Measurements from ENCODE around the gene TPST1.

GRCh38 chr7:66207540-66207939 is 2.4 kb downstream of the TPST1 start:
- TF ChIP-seq GABPA (IDR thresholded peaks at IDR 0.05; ENCODE audit: low read depth): no peak
- no peak for TF ChIP-seq CTCF (IDR thresholded peaks at IDR 0.05)
- TF ChIP-seq EP300 (IDR thresholded peaks at IDR 0.05; ENCODE audit: borderline replicate concordance in 1 of 2, low read depth in 1 of 2, low read length in 1 of 2): no peak
- TF ChIP-seq, protein P1, sequence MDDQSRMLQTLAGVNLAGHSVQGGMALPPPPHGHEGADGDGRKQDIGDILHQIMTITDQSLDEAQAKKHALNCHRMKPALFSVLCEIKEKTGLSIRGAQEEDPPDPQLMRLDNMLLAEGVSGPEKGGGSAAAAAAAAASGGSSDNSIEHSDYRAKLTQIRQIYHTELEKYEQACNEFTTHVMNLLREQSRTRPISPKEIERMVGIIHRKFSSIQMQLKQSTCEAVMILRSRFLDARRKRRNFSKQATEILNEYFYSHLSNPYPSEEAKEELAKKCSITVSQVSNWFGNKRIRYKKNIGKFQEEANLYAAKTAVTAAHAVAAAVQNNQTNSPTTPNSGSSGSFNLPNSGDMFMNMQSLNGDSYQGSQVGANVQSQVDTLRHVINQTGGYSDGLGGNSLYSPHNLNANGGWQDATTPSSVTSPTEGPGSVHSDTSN (IDR thresholded peaks at IDR 0.05): no peak
- no peak for TF ChIP-seq POLR2AphosphoS5 (IDR thresholded peaks at IDR 0.05; ENCODE audit: low read depth, low read length)

All from SK-N-SH (cell line).